ENCODE results near the gene PALM2AKAP2. TPM values are rescaled to one million over a fixed set of nuclear protein-coding genes. Genes with fewer than 3 reads are reported as not detected.

Gene PALM2AKAP2
- total and polyA plus RNA-seq, 7 donors, result 0.60 to 4.5 (median 1.2) TPM; not detected in 1

DNA sequence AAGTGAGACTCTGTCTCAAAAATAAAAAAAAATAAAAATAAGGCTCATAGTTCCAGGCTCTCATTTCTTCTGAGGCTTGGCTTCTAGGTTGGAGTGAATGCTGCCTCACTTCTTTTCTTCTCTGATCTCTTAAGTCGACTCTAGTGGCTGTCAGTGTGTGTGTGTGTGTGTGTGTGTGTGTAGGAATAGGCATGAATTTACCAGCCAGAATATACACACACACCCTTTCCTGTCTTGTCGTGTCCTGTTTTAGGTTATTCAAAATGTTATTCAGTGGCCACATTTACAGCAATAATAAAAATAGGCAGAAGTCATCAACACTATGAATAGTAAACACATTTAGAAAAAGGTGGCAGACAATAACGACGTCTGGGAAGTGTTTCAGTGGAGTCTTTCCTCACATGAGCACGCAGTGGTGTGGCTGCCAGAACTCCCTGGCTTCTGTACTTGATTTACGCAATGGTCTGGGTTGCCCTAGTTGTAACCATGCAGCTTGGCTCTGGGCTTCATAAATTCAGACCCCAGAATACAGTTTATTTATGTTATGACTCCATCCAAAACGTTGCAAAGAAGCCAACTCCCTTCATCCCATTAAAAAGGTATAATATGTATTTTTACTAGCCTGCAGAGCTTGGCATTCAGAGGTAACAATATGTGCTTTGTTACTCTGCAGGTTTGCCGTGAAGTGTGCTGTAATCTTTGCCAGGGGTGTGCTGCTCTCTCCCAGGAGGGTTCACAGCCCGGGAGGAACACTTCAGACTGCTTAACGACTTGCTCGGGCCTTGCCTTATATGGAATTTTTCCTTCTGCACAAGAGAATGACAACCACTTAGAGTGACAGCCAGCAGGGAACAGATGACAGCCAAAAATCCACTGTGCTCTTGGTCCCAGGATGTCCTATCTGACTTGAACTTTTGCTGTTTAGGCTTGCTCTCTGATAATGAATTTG lies 34.4 kb upstream of the PALM2AKAP2 start:
- Histone ChIP-seq H3K27me3 (no peaks in the 10 kb centered on the region), H3K27ac (peak overlapping the region; percentile 60 to 81 (median 66)), H3K36me3 (no peaks in the 10 kb centered on the region), H3K9me3 (no peaks in the 10 kb centered on the region), H3K4me3 (no peak overlapping the region), H3K4me1 (peaks cover 0 to 26% (median 24%) of the 10 kb centered on the region in 4 donors)
- 5 to 23% methylated on average over 11 of the region's 11 CpGs for WGBS, 2 donors
- TF ChIP-seq EP300 (IDR thresholded peaks at IDR 0.05) (peak in 3 of 4 donors; percentile 42 to 92 (median 73)), POLR2AphosphoS5 (IDR thresholded peaks at IDR 0.05) (peak; percentile 82 to 95 (median 94)), CTCF (IDR thresholded peaks at IDR 0.05) (no peak), POLR2A (IDR thresholded peaks at IDR 0.05) (no peak)
- DNase-seq, result peak; percentile 94
- intact Hi-C loops (cut with DNase I), result loop anchor here (5.0 kb wide), 2 partner anchors 382 to 442 kb away; no protein-coding TSS in a partner anchor

DNA sequence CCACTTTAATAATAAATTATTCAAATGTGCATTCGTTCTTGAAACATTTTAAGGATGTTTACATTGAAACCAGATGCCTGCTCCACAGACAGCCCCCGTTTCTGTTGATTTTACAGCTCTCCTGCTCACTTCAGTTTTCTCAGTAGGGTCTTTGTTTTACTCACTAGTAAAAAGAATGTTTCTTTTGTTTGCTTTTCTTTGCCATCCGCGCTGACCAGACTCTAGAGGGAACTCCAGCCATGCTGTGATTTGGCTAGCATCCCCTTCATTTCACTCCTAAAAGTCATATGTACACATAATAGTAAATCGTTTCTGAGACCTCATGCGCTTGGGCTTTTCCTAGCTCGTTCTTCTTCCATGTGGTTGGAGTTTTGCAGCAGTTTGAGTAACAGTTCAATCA lies 28.7 kb upstream of the PALM2AKAP2 start:
- H3K4me1 ChIP-seq, result peaks cover 0 to 15% (median 8%) of the 10 kb centered on the region in 4 donors
- H3K4me3 ChIP-seq, result no peak overlapping the region
- no peaks in the 10 kb centered on the region for H3K27me3 ChIP-seq
- no peak overlapping the region for H3K27ac ChIP-seq
- H3K36me3 ChIP-seq, result no peaks in the 10 kb centered on the region
- intact Hi-C loops (cut with DNase I), result no loop called here
- H3K9me3 ChIP-seq, result no peaks in the 10 kb centered on the region
- no peak for DNase-seq
- 22 to 36% methylated on average over 7 of the region's 7 CpGs for WGBS, 2 donors
- no peak for TF ChIP-seq CTCF (IDR thresholded peaks at IDR 0.05)
- TF ChIP-seq POLR2AphosphoS5 (IDR thresholded peaks at IDR 0.05), result no peak
- TF ChIP-seq POLR2A (IDR thresholded peaks at IDR 0.05), result no peak
- TF ChIP-seq EP300 (IDR thresholded peaks at IDR 0.05), result no peak

DNA sequence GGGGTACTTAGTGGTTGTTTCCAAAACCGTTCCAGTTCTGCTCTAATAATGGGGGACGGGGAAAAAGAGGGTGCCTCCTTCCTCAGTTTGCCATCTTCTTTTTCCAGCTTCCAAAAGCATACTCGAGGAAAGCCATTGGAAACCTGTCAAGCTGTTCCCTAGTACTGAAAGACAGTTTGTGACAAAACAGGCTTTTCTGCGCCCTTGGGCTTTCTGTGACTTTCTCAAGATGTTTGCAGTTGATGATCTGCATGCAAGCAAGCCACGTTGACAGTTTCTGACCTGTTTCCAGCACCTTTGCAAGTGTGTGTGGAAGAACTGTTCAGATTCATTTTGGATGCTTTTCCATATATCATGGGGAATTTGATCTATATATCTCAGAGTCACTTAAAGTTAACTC lies 26.7 kb upstream of the PALM2AKAP2 start:
- DNase-seq, result no peak
- Histone ChIP-seq H3K4me1 (peaks cover 0 to 6% (median 0%) of the 10 kb centered on the region in 4 donors), H3K4me3 (no peak overlapping the region), H3K27me3 (no peaks in the 10 kb centered on the region), H3K9me3 (no peaks in the 10 kb centered on the region), H3K27ac (no peak overlapping the region), H3K36me3 (no peaks in the 10 kb centered on the region)
- intact Hi-C loops (cut with DNase I), result no loop called here
- TF ChIP-seq EP300 (IDR thresholded peaks at IDR 0.05) (no peak), POLR2A (IDR thresholded peaks at IDR 0.05) (no peak), POLR2AphosphoS5 (IDR thresholded peaks at IDR 0.05) (no peak), CTCF (IDR thresholded peaks at IDR 0.05) (no peak)
- WGBS, 2 donors, result 86 to 92% methylated on average over 5 of the region's 5 CpGs

- Histone ChIP-seq H3K27ac (no peak overlapping the region), H3K4me1 (peaks cover 0 to 6% (median 0%) of the 10 kb centered on the region in 4 donors), H3K36me3 (no peaks in the 10 kb centered on the region), H3K9me3 (no peaks in the 10 kb centered on the region), H3K4me3 (no peak overlapping the region), H3K27me3 (no peaks in the 10 kb centered on the region)
- 65 to 88% methylated on average over 2 of the region's 2 CpGs for WGBS, 2 donors
- no peak for DNase-seq
- intact Hi-C loops (cut with DNase I), result loop anchor here (5.0 kb wide), 1 partner anchor 38 kb away; no protein-coding TSS in a partner anchor
- TF ChIP-seq POLR2A (IDR thresholded peaks at IDR 0.05) (no peak), POLR2AphosphoS5 (IDR thresholded peaks at IDR 0.05) (no peak), CTCF (IDR thresholded peaks at IDR 0.05) (no peak), EP300 (IDR thresholded peaks at IDR 0.05) (no peak)
Measured at GRCh38 chr9:109755040-109755439, 25.0 kb upstream of the PALM2AKAP2 start.
